Measurements from ENCODE around the gene GGTLC1.

DNA sequence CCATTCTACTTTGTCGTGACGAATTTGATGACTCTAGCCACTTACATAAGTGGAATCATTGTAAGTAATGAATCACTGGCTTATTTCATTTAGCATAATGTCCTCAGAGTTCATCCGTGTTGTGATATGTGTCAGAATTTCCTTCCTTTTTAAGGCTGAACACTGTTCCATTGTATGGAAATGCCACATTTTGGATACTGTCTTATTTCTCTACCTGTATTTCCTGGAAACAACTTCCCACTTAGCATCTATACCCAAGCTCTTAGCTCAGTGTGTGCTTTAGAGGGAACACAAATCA, 28.8 kb upstream of the GGTLC1 start:
- TF ChIP-seq, protein P1, sequence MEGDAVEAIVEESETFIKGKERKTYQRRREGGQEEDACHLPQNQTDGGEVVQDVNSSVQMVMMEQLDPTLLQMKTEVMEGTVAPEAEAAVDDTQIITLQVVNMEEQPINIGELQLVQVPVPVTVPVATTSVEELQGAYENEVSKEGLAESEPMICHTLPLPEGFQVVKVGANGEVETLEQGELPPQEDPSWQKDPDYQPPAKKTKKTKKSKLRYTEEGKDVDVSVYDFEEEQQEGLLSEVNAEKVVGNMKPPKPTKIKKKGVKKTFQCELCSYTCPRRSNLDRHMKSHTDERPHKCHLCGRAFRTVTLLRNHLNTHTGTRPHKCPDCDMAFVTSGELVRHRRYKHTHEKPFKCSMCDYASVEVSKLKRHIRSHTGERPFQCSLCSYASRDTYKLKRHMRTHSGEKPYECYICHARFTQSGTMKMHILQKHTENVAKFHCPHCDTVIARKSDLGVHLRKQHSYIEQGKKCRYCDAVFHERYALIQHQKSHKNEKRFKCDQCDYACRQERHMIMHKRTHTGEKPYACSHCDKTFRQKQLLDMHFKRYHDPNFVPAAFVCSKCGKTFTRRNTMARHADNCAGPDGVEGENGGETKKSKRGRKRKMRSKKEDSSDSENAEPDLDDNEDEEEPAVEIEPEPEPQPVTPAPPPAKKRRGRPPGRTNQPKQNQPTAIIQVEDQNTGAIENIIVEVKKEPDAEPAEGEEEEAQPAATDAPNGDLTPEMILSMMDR (IDR thresholded peaks at IDR 0.05), result no peak
- TF ChIP-seq POLR2A (IDR thresholded peaks at IDR 0.05), result no peak
